IPS-15b (cell line): Measurements from ENCODE around the gene SLC25A42.

Experiments used
- H3K27me3 ChIP-seq: one replicate; pipeline ENCODE4 v1.6.1; 2013; ENCODE audit warnings: low read length; ENCODE audit not compliant: control insufficient read depth, insufficient read depth
- H3K36me3 ChIP-seq: one replicate; pipeline ENCODE4 v1.6.1; 2013; ENCODE audit warnings: low read length; ENCODE audit not compliant: control insufficient read depth, insufficient read depth
- H3K4me1 ChIP-seq: one replicate; pipeline ENCODE4 v1.6.1; 2013; ENCODE audit warnings: mild to moderate bottlenecking, low read length; ENCODE audit not compliant: control insufficient read depth, insufficient read depth
- H3K4me3 ChIP-seq: one replicate; pipeline ENCODE4 v1.5.1; 2013; ENCODE audit warnings: low read depth, low read length
- H3K9ac ChIP-seq: one replicate; pipeline ENCODE4 v1.6.1; 2013; ENCODE audit warnings: low read depth, mild to moderate bottlenecking, low read length
- H3K9me3 ChIP-seq: one replicate; pipeline ENCODE4 v1.6.1; 2013; ENCODE audit warnings: mild to moderate bottlenecking, low read length; ENCODE audit not compliant: control insufficient read depth, insufficient read depth

SLC25A42 gene

DNA sequence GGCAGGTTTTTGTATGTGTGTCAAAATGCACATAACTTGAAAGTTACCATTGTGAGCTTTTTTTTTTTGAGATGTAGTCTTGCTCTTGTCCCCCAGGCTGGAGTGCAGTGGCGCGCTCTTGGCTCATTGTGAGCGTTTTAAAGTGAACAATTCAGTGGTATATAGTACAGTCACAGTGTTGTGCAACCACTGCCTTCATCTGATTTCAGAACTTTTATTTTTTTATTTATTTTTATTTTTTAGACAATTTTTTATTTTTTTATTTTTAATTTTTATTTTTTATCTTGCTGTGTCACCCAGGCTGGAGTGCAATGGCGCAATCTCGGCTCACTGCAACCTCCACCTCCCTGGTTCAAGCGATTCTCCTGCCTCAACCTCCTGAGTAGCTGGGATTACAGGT, 15.0 kb downstream of the SLC25A42 start:
- Histone ChIP-seq H3K9ac (no peak overlapping the region), H3K4me3 (no peak overlapping the region), H3K27me3 (no peaks in the 10 kb centered on the region), H3K9me3 (no peaks in the 10 kb centered on the region), H3K4me1 (no peaks in the 10 kb centered on the region), H3K36me3 (no peaks in the 10 kb centered on the region)

DNA sequence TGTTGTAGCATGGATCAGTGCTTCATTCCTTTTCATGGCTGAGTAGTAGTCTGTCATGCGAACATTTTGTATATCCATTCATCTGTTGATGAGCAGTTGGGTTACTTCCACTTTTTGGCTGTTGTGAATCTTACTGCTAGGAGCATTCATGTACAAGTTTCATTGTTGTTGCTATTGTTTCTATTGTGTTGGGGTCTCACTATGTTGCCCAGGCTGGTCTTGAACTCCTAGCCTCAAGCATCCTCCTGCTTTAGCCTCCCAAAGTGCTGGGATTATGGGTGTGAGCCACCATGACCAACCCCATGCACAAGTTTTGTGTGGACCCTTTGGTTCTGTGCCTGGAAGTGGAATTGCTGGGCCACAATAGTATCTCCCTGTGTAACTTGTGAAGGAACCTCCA, 15.8 kb downstream of the SLC25A42 start:
- no peak overlapping the region for H3K4me3 ChIP-seq
- no peaks in the 10 kb centered on the region for H3K9me3 ChIP-seq
- no peaks in the 10 kb centered on the region for H3K27me3 ChIP-seq
- no peaks in the 10 kb centered on the region for H3K4me1 ChIP-seq
- H3K36me3 ChIP-seq: no peaks in the 10 kb centered on the region
- no peak overlapping the region for H3K9ac ChIP-seq

DNA sequence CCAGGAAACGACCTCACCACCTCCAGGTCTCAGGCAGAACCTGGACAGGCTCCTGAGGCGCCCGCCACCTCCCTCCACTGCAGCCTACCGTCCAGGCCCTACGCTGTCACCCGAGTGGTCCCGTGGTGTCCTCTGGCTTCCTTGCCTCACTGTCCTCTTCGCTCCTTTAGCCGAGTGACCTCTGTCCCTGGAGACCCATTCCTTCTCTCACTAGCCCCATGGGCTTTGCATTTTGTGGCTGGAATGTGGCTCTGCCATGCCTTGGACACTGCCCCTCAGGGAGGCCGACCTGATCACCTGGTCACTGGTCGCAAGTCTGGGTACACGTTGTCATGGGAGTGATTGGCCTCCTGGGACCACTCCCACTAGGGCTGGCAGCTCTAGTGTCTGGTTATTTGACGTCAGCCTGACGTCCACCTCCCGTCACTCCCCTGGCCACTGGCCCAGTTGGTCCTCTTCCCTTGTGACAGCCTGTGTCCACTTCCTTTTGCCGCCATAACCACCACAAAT, 17.9 kb downstream of the SLC25A42 start:
- no peak overlapping the region for H3K9ac ChIP-seq
- no peak overlapping the region for H3K4me3 ChIP-seq
- no peaks in the 10 kb centered on the region for H3K27me3 ChIP-seq
- no peaks in the 10 kb centered on the region for H3K36me3 ChIP-seq
- no peaks in the 10 kb centered on the region for H3K9me3 ChIP-seq
- H3K4me1 ChIP-seq: no peaks in the 10 kb centered on the region

DNA sequence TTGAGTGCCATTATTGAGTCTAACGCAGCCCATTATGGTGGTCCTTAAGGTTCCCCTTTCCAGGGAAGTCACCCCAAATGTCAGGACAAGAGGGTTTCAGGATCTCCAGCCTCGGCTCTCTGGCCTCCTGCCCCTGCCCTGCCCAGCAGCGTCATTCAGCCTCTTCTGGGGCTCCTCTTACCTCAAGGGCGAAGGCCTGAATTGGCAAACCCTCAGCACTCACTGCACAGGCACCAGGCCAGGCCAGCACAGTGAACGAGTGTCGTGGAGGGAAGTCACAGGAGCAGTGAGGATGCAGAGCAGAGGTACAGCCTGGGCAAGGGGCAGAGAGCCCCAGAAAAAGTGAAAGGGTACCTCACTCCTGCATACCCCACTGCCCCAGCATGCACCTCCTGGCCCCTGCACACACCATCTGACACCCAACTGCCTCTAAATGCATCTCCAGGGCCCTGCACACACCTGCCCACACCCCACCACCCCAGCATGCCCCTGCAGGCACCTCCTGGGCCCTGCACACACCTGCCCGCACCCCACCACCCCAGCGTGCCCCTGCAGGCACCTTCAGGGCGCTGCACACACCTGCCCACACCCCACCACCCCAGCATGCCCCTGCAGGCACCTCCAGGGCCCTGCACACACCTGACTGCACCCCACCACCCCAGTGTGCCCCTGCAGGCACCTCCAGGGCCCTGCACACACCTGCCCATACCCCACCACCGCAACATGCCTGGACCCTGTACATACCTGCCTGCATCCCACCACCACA, 19.8 kb downstream of the SLC25A42 start:
- Histone ChIP-seq H3K27me3 (no peaks in the 10 kb centered on the region), H3K36me3 (no peaks in the 10 kb centered on the region), H3K4me1 (no peaks in the 10 kb centered on the region), H3K4me3 (no peak overlapping the region), H3K9ac (no peak overlapping the region), H3K9me3 (no peaks in the 10 kb centered on the region)

DNA sequence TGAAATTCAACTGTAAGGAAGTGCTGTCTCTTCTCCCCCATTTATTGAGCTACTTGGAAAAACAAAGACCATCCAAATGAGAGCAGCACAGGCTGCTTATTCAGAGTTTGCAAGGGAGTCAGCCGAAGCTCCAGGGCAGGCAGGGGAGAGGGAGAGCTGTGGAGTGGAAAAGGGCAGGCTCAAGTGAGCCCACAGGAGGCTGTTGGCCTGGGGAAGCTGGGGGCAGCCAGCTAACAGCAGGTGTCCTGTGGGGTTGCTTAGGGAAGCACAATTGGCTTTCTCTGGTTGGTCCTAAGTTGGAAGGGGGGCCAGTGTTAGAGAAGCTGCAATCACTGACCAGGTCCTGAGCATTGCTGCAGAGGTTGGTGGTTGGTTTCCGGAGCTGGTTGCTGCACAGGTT, 23.9 kb downstream of the SLC25A42 start:
- Histone ChIP-seq H3K4me1 (peaks cover 12% of the 10 kb centered on the region), H3K4me3 (no peak overlapping the region), H3K9me3 (no peaks in the 10 kb centered on the region), H3K9ac (peak overlapping the region; percentile 73), H3K27me3 (no peaks in the 10 kb centered on the region), H3K36me3 (no peaks in the 10 kb centered on the region)

DNA sequence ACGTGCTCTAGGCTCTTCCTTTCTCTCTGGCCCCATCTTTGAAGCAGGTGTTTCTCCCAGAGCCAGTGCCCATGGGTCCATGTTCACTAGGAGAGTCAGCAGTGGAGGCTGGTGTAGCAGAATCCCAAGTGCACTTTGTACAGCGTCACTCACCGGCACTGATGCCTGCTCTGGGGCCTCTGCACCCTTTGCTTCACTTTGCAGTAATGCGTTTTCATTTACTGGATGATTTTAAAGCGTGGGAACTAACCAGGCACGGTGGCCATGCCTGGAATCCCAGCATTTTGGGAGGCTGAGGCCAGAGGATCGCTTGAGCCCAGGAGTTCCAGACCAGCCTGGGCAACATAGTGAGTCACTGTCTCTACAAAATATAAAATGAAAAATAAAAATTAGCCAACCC, 30.7 kb downstream of the SLC25A42 start:
- Histone ChIP-seq H3K4me3 (no peak overlapping the region), H3K9ac (no peak overlapping the region), H3K9me3 (no peaks in the 10 kb centered on the region), H3K4me1 (peaks cover 12% of the 10 kb centered on the region), H3K27me3 (no peaks in the 10 kb centered on the region), H3K36me3 (no peaks in the 10 kb centered on the region)

DNA sequence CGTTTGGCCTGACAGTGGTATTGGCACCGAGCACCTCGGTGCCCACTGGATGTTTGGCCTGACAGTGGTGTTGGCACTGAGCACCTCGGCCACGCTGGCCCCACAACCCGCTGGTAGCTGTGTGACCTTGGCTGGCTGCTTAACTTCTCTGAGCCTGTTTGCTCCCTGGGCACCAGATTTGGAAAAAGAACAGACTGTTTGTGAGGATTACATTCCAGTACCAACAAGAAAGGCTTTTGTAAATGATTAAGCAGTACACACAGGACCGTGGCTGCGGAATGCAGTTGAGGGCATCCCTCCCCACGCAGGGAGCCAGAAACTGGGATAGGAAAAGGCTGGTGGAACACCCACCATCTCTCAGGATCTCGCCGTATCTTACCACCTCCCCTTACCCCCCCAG, 31.9 kb downstream of the SLC25A42 start:
- Histone ChIP-seq H3K4me1 (peaks cover 3% of the 10 kb centered on the region), H3K9me3 (no peaks in the 10 kb centered on the region), H3K4me3 (no peak overlapping the region), H3K27me3 (no peaks in the 10 kb centered on the region), H3K9ac (no peak overlapping the region), H3K36me3 (no peaks in the 10 kb centered on the region)

DNA sequence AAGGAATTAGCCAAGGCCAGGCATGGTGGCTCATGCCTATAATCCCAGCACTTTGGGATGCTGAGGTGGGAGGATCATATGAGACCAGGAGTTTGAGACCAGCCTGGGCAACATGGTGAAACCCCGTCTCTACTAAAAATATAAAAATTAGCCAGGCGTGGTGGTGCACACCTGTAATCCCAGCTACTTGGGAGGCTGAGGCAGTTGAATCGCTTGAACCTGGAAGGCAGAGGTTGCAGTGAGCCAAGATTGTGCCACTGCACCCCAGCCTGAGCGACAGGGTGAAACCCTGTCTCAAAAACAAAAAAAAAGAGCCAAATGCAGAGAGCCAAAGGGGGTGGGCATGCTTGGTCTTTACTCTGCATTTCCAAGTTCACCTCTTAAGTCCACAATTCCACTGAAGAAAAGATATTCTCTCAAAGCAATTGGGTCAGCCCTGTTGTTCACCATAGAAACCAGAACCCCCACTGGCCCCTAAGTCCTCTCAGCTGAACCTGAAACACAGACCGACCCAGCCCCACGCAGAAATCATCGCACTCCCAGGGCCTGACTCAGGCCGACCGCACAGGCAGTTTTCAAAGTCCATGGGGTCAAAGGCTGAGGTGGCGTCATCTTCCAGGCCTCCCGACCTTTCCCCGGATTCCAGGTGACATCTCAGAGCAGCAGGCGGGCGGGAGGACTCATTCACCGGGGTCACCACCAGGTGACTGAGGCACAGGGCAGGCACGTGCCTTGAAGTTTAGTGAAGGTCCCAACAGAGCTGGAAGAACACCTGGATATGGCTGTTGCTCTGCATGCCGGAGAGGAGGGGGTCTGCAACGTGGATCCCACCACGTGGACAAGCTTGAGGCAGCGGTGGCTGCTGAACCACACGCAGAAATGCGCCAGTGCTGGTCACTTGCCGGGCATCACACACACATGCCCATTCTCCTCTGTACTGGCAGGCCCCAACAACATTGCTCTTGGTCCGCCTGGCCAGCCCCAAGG, 33.1 kb downstream of the SLC25A42 start:
- no peak overlapping the region for H3K4me3 ChIP-seq
- H3K27me3 ChIP-seq: no peaks in the 10 kb centered on the region
- H3K4me1 ChIP-seq: no peaks in the 10 kb centered on the region
- no peak overlapping the region for H3K9ac ChIP-seq
- H3K36me3 ChIP-seq: no peaks in the 10 kb centered on the region
- no peaks in the 10 kb centered on the region for H3K9me3 ChIP-seq

DNA sequence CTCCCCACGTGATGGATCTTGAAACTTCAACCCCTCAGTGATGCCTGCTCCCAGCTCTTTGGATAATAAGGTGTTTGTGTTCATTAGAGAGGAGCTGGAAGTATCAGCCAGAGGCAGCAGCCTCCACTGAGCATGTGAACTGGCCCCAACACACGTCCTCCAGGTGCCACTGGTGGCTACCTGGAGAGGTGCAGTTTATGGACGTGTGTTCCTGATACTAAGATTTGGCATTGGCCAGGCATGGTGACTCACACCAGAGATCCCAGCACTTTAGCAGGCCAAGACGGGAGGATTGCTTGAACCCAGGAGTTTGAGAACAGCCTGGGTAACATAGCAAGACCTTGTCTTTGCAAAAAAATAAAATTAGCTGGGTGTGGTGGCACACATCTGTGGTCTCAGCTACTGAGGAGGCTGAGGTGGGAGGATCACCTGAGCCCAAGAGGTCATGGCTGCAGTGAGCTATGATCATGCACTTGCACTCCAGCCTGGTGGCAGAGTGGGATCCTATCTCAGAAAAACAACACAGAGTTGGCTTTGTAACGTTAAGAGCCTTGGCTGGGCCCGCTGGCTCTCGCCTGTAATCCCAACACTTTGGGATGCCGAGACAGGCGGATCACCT, 34.4 kb downstream of the SLC25A42 start:
- H3K36me3 ChIP-seq: no peaks in the 10 kb centered on the region
- no peaks in the 10 kb centered on the region for H3K4me1 ChIP-seq
- no peak overlapping the region for H3K9ac ChIP-seq
- H3K27me3 ChIP-seq: no peaks in the 10 kb centered on the region
- H3K4me3 ChIP-seq: no peak overlapping the region
- no peaks in the 10 kb centered on the region for H3K9me3 ChIP-seq

DNA sequence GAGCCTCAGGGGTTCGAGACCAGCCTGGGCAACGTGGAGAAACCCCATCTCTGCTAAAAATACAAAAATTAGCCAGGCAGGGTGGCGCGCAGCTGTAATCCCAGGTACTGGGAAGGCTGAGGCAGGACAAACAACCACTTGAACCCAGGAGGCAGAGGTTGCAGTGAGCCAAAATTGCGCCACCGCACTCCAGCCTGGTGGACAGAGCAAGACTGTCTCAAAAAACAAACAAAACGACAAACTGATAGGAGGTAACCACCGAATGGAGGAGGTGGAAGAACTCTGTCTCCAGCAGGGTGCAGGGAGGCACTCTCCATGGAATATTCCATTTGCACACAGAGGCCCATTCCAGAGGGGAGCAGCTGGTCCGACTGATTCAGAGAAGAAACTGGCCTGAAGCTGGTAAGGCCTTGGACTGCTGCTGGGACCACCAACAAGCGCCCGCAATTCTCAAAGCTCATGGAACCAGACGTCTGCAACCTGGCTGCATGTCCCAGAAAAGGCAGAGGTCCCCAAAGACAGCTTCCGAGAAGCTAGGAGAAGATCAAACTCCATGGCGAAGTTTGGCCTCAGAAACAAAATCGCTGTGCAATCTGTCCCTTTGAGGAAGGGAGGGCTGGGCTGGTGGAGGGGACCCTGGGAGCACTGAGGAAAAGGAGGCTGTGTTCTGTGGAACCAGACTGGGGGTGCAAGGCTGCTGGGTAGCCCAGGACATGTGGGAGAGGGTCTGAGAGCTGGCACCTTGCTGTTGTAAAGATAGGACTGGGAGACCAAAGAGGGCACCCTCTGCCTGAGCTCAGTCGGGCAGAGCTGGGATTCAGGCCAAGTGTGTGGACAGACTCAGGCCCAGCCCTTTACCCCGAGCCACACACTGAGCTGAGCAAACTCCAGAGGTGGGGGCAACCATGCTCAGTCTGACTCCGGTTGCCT, 35.2 kb downstream of the SLC25A42 start:
- Histone ChIP-seq H3K27me3 (no peaks in the 10 kb centered on the region), H3K36me3 (no peaks in the 10 kb centered on the region), H3K9me3 (no peaks in the 10 kb centered on the region), H3K9ac (no peak overlapping the region), H3K4me3 (no peak overlapping the region), H3K4me1 (no peaks in the 10 kb centered on the region)

DNA sequence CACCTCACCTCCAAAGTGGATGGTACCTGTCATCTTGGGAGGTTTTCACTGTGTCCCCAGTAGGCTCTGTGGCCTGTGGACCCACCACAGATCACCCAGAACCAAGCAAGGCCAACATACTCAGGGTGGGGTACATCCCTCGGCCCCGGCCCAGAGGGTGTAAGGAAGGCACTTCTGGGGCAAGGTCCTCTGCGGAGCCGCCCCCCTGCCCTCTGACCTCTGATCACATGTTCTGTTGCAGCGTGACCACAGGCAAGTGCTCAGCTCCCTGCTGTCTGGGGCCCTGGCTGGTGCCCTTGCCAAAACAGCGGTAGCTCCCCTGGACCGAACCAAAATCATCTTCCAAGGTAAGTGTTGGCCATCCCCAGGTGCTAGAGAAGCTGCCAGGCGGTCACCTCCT, 37.7 kb downstream of the SLC25A42 start:
- Histone ChIP-seq H3K4me1 (peaks cover 4% of the 10 kb centered on the region), H3K9ac (no peak overlapping the region), H3K27me3 (no peaks in the 10 kb centered on the region), H3K36me3 (no peaks in the 10 kb centered on the region), H3K4me3 (no peak overlapping the region), H3K9me3 (no peaks in the 10 kb centered on the region)
